ENCODE measurements around the gene LRRC71. TPM values are rescaled to one million over a fixed set of nuclear protein-coding genes. Genes with fewer than 3 reads are reported as not detected.

LRRC71 gene
- total RNA-seq, 4 donors from 2014 or later: 1.2 TPM; not detected in 3

GRCh38 chr1:156884560-156885184, 35.8 kb upstream of the LRRC71 start:
- in situ Hi-C loops (cut with MboI; ENCODE audit: low pct_ligation_motif_present in 1 of 4, low pct_unique_long_range_greater_than_20kb in 1 of 4, low sequenced_read_pairs in 3 of 4) (no loop called here), intact Hi-C loops (cut with DNase I; ENCODE audit: low total_unique reads) (no loop called here)
- peaks cover 50% of the 10 kb centered on the region for H3K27me3 ChIP-seq
- H3K36me3 ChIP-seq: no peaks in the 10 kb centered on the region
- TF ChIP-seq CTCF (IDR thresholded peaks at IDR 0.05): no peak
- TF ChIP-seq POLR2A (IDR thresholded peaks at IDR 0.05): no peak
- no peak for TF ChIP-seq POLR2AphosphoS5 (IDR thresholded peaks at IDR 0.05)
- TF ChIP-seq EP300 (IDR thresholded peaks at IDR 0.05; ENCODE audit: low read depth): no peak
- no peaks in the 10 kb centered on the region for H3K4me1 ChIP-seq
- no peak overlapping the region for H3K4me3 ChIP-seq
- no peak for DNase-seq
- 70% methylated on average over 10 of the region's 10 CpGs; no CpG with 5 or more reads in 1 of the 2 donors for WGBS, 2 donors (ENCODE audit: low coverage in 1 of 2)
- no peak overlapping the region for H3K27ac ChIP-seq
- H3K9me3 ChIP-seq: no peaks in the 10 kb centered on the region

- H3K27ac ChIP-seq: no peak overlapping the region
- in situ Hi-C loops (cut with MboI; ENCODE audit: low pct_ligation_motif_present in 1 of 4, low pct_unique_long_range_greater_than_20kb in 1 of 4, low sequenced_read_pairs in 3 of 4) (no loop called here), intact Hi-C loops (cut with DNase I; ENCODE audit: low total_unique reads) (no loop called here)
- no peaks in the 10 kb centered on the region for H3K4me1 ChIP-seq
- no peak overlapping the region for H3K4me3 ChIP-seq
- 38% methylated on average over 1 of the region's 1 CpG; no CpG with 5 or more reads in 1 of the 2 donors for WGBS, 2 donors (ENCODE audit: low coverage in 1 of 2)
- H3K36me3 ChIP-seq: no peaks in the 10 kb centered on the region
- peaks cover 44% of the 10 kb centered on the region for H3K27me3 ChIP-seq
- TF ChIP-seq EP300 (IDR thresholded peaks at IDR 0.05; ENCODE audit: low read depth) (no peak), POLR2AphosphoS5 (IDR thresholded peaks at IDR 0.05) (no peak), CTCF (IDR thresholded peaks at IDR 0.05) (no peak), POLR2A (IDR thresholded peaks at IDR 0.05) (no peak)
- no peaks in the 10 kb centered on the region for H3K9me3 ChIP-seq
- no peak for DNase-seq
Measured at GRCh38 chr1:156885314-156885713, 35.1 kb upstream of the LRRC71 start.

GRCh38 chr1:156885880-156886355, 34.5 kb upstream of the LRRC71 start:
- no peak for DNase-seq
- 57 to 60% methylated on average over 1 to 12 of the region's 13 CpGs for WGBS, 2 donors (ENCODE audit: low coverage in 1 of 2)
- Histone ChIP-seq H3K9me3 (no peaks in the 10 kb centered on the region), H3K4me1 (no peaks in the 10 kb centered on the region), H3K27ac (no peak overlapping the region), H3K27me3 (peaks cover 38% of the 10 kb centered on the region), H3K36me3 (no peaks in the 10 kb centered on the region), H3K4me3 (no peak overlapping the region)
- TF ChIP-seq POLR2A (IDR thresholded peaks at IDR 0.05) (no peak), POLR2AphosphoS5 (IDR thresholded peaks at IDR 0.05) (no peak), EP300 (IDR thresholded peaks at IDR 0.05; ENCODE audit: low read depth) (no peak), CTCF (IDR thresholded peaks at IDR 0.05) (no peak)
- intact Hi-C loops (cut with DNase I; ENCODE audit: low total_unique reads) (no loop called here), in situ Hi-C loops (cut with MboI; ENCODE audit: low pct_ligation_motif_present in 1 of 4, low pct_unique_long_range_greater_than_20kb in 1 of 4, low sequenced_read_pairs in 3 of 4) (no loop called here)

GRCh38 chr1:156886583-156887281, 33.7 kb upstream of the LRRC71 start:
- no peaks in the 10 kb centered on the region for H3K9me3 ChIP-seq
- WGBS, 2 donors (ENCODE audit: low coverage in 1 of 2): 17 to 44% methylated on average over 1 to 6 of the region's 6 CpGs
- in situ Hi-C loops (cut with MboI; ENCODE audit: low pct_ligation_motif_present in 1 of 4, low pct_unique_long_range_greater_than_20kb in 1 of 4, low sequenced_read_pairs in 3 of 4) (no loop called here), intact Hi-C loops (cut with DNase I; ENCODE audit: low total_unique reads) (no loop called here)
- no peak for DNase-seq
- no peaks in the 10 kb centered on the region for H3K36me3 ChIP-seq
- peaks cover 37% of the 10 kb centered on the region for H3K27me3 ChIP-seq
- H3K4me1 ChIP-seq: no peaks in the 10 kb centered on the region
- no peak overlapping the region for H3K4me3 ChIP-seq
- TF ChIP-seq EP300 (IDR thresholded peaks at IDR 0.05; ENCODE audit: low read depth) (no peak), POLR2AphosphoS5 (IDR thresholded peaks at IDR 0.05) (no peak), POLR2A (IDR thresholded peaks at IDR 0.05) (no peak), CTCF (IDR thresholded peaks at IDR 0.05) (no peak)
- H3K27ac ChIP-seq: no peak overlapping the region
